Upper lobe of left lung (tissue), 6 donors: ENCODE measurements around the gene ZNF438. TPM values are rescaled to one million over a fixed set of nuclear protein-coding genes. Genes with fewer than 3 reads are reported as not detected.
"Not testable (repeated sequence)": the region's sequence is repeated elsewhere in the genome, so short reads cannot be mapped to it uniquely, and the experiment has no call there.

Source experiments
- ATAC-seq, 2 donors: fragments of 200-7000 bp; cut with Tn5 transposase; one replicate each; pipeline ENCODE4 v1.9.1; 2022; ENCODE audit warnings: mild to moderate bottlenecking in 2 of 2, moderate library complexity in 2 of 2; ENCODE audit not compliant: low FRiP score in 2 of 2
- DNase-seq, 2 donors: peaks; one replicate each; pipeline ENCODE4 v3.0.0-alpha.2; 2019 to 2020
- H3K27ac ChIP-seq, 4 donors: fragments of 200-600 bp; sonication (generic); one replicate each; pipeline ENCODE4 v1.5.1; 2016 to 2019
- H3K27me3 ChIP-seq, 4 donors: fragments of 200-600 bp; sonication (generic); one replicate each; pipeline ENCODE4 v1.5.1; 2017 to 2019
- H3K36me3 ChIP-seq, 4 donors: fragments of 200-600 bp; sonication (generic); one replicate each; pipeline ENCODE4 v1.5.1; 2016 to 2019
- H3K4me1 ChIP-seq, 4 donors: fragments of 200-600 bp; sonication (generic); one replicate each; pipeline ENCODE4 v1.5.1; 2018 to 2019
- H3K4me3 ChIP-seq, 4 donors: fragments of 200-600 bp; sonication (generic); one replicate each; pipeline ENCODE4 v1.5.1; 2017 to 2019; ENCODE audit warnings: mild to moderate bottlenecking in 2 of 4, moderate library complexity in 1 of 4
- H3K9me3 ChIP-seq, 4 donors: fragments of 200-600 bp; sonication (generic); one replicate each; pipeline ENCODE4 v1.5.1; 2018 to 2019
- CTCF ChIP-seq, 6 experiments: fragments of 450-650 bp in 4 of 6; fragments of 200-600 bp in 2 of 6; sonication (generic) in 2 of 6; IDR thresholded peaks; one replicate each; pipeline ENCODE4 v1.5.1; 2016 to 2019; ENCODE audit warnings: antibody characterized with exemption in 6 of 6
- EP300 ChIP-seq, 4 donors: sonication (generic); formaldehyde crosslinking; IDR thresholded peaks; one replicate each; pipeline ENCODE4 v1.5.1; 2017; ENCODE audit warnings: antibody characterized with exemption in 4 of 4, control low read depth in 2 of 4
- POLR2A ChIP-seq, 4 donors: fragments of 450-650 bp; IDR thresholded peaks; one replicate each; pipeline ENCODE4 v1.5.1; 2016 to 2017; ENCODE audit warnings: antibody characterized with exemption in 4 of 4, mild to moderate bottlenecking in 2 of 4
- POLR2AphosphoS5 ChIP-seq, 2 donors: sonication (generic); formaldehyde crosslinking; IDR thresholded peaks; one replicate each; pipeline ENCODE4 v1.5.1; 2017; ENCODE audit warnings: antibody characterized with exemption in 2 of 2
- WGBS, 2 donors: methylation state at CpG; one replicate each; pipeline ENCODE4 v1.1.5; 2017 to 2018; 5-methylcytosine and 5-hydroxymethylcytosine counted together
- total RNA-seq, 6 donors: library from RNA; depleted of rRNA in 4 of 6; stranded (reverse); fragments of >200 nt in 4 of 6; gene quantifications; one replicate each; pipeline versions ENCODE4 v1.1.0 to v1.2.1, GENCODE V29; 2016 to 2021
- donor health status: DM: no; HTN: no; CAD: no; lungs with moderate emphysema.
- donor health status: DM: no; HTN: yes; CAD: no; lungs with severe emphysema.

ZNF438 gene
- total RNA-seq, 6 donors from 2014 or later = 10.5 to 25.1 (median 13.7) TPM

GRCh38 chr10:30911303-30911863 lies 120.3 kb downstream of the ZNF438 start:
- ATAC-seq (no peak), DNase-seq (no peak)
- Histone ChIP-seq H3K27me3 (no peaks in the 10 kb centered on the region), H3K4me3 (no peak overlapping the region), H3K4me1 (peaks cover 0 to 4% (median 1%) of the 10 kb centered on the region in 4 donors), H3K36me3 (peaks cover 0 to 22% (median 0%) of the 10 kb centered on the region in 4 donors), H3K27ac (no peak overlapping the region), H3K9me3 (no peaks in the 10 kb centered on the region)
- 60 to 69% methylated on average over 3 of the region's 3 CpGs for WGBS, 2 donors
- TF ChIP-seq POLR2AphosphoS5 (IDR thresholded peaks at IDR 0.05) = no peak
- no peak for TF ChIP-seq POLR2A (IDR thresholded peaks at IDR 0.05)
- TF ChIP-seq EP300 (IDR thresholded peaks at IDR 0.05) = no peak
- no peak for TF ChIP-seq CTCF (IDR thresholded peaks at IDR 0.05)

- no peak for TF ChIP-seq POLR2AphosphoS5 (IDR thresholded peaks at IDR 0.05)
- TF ChIP-seq CTCF (IDR thresholded peaks at IDR 0.05) = no peak
- TF ChIP-seq POLR2A (IDR thresholded peaks at IDR 0.05) = no peak
- TF ChIP-seq EP300 (IDR thresholded peaks at IDR 0.05) = no peak
- ATAC-seq (peak in 1 of 2 donors; percentile 28), DNase-seq (no peak)
- Histone ChIP-seq H3K4me3 (no peak overlapping the region), H3K27me3 (no peaks in the 10 kb centered on the region), H3K27ac (no peak overlapping the region), H3K4me1 (peaks cover 0 to 2% (median 0%) of the 10 kb centered on the region in 4 donors), H3K9me3 (no peaks in the 10 kb centered on the region), H3K36me3 (peaks cover 0 to 39% (median 4%) of the 10 kb centered on the region in 4 donors)
- 83 to 87% methylated on average over 2 of the region's 2 CpGs for WGBS, 2 donors
These were observed 128.1 kb downstream of the ZNF438 start for GRCh38 chr10:30903397-30904138.

- Histone ChIP-seq H3K9me3 (no peaks in the 10 kb centered on the region), H3K36me3 (peaks cover 0 to 32% (median 4%) of the 10 kb centered on the region in 4 donors), H3K4me1 (peaks cover 0 to 2% (median 0%) of the 10 kb centered on the region in 4 donors), H3K27me3 (no peaks in the 10 kb centered on the region), H3K27ac (no peak overlapping the region), H3K4me3 (no peak overlapping the region)
- 95 to 96% methylated on average over 23 to 37 of the region's 37 CpGs for WGBS, 2 donors
- peak in 1 of 2 donors; percentile 65 for DNase-seq
- no peak for TF ChIP-seq EP300 (IDR thresholded peaks at IDR 0.05)
- ATAC-seq = peak in 1 of 2 donors; percentile 37
These were observed 128.9 kb downstream of the ZNF438 start for GRCh38 chr10:30902621-30903396.

GRCh38 chr10:30901487-30901886 lies 130.2 kb downstream of the ZNF438 start:
- H3K4me3 ChIP-seq, ATAC-seq, H3K9me3 ChIP-seq, DNase-seq, H3K27me3 ChIP-seq, H3K27ac ChIP-seq, H3K4me1 ChIP-seq: not testable (repeated sequence)
- peaks cover 0 to 20% (median 4%) of the 10 kb centered on the region in 4 donors for H3K36me3 ChIP-seq
- 96 to 98% methylated on average over 21 of the region's 21 CpGs for WGBS, 2 donors

- 93 to 95% methylated on average over 1 of the region's 1 CpG for WGBS, 2 donors
- Histone ChIP-seq H3K9me3 (no peaks in the 10 kb centered on the region), H3K27me3 (no peaks in the 10 kb centered on the region), H3K4me3 (no peak overlapping the region), H3K36me3 (peaks cover 0 to 16% (median 4%) of the 10 kb centered on the region in 4 donors), H3K4me1 (no peaks in the 10 kb centered on the region), H3K27ac (no peak overlapping the region)
- DNase-seq = no peak
- no peak for TF ChIP-seq EP300 (IDR thresholded peaks at IDR 0.05)
- no peak for TF ChIP-seq CTCF (IDR thresholded peaks at IDR 0.05)
- no peak for TF ChIP-seq POLR2AphosphoS5 (IDR thresholded peaks at IDR 0.05)
- no peak for TF ChIP-seq POLR2A (IDR thresholded peaks at IDR 0.05)
- no peak for ATAC-seq
These were observed 132.7 kb downstream of the ZNF438 start for GRCh38 chr10:30898964-30899363.
